Measurements from ENCODE around the gene PSMG4. TPM values are rescaled to one million over a fixed set of nuclear protein-coding genes. Genes with fewer than 3 reads are reported as not detected.
"Not testable (repeated sequence)": the region's sequence is repeated elsewhere in the genome, so short reads cannot be mapped to it uniquely, and the experiment has no call there.

PSMG4 gene
- total RNA-seq, 2 experiments from 2014 or later, result 26.8 to 29.1 TPM

GRCh38 chr6:3235486-3235885 lies 23.3 kb upstream of the PSMG4 start:
- H3K27ac Mint-ChIP-seq, result no peak overlapping the region
- POLR2A ChIA-PET, result no interaction called here

GRCh38 chr6:3236005-3236404 lies 22.7 kb upstream of the PSMG4 start:
- H3K9me3 Mint-ChIP-seq, result no peaks in the 10 kb centered on the region
- ATAC-seq (ENCODE audit: low read depth) (no peak), DNase-seq (no peak)
- no peak overlapping the region for H3K27ac Mint-ChIP-seq
- H3K4me3 Mint-ChIP-seq, result no peak overlapping the region
- POLR2A ChIA-PET, result no interaction called here
- peaks cover 11% of the 10 kb centered on the region for H3K4me1 Mint-ChIP-seq
- H3K27me3 Mint-ChIP-seq, result peaks cover 80% of the 10 kb centered on the region
- no peaks in the 10 kb centered on the region for H3K36me3 Mint-ChIP-seq

More at GRCh38 chr6:3235486-3235885, 23.3 kb upstream of the PSMG4 start:
- Mint-ChIP-seq H3K4me1 (peaks cover 12% of the 10 kb centered on the region), H3K27me3 (peaks cover 81% of the 10 kb centered on the region), H3K36me3 (no peaks in the 10 kb centered on the region), H3K4me3 (no peak overlapping the region), H3K9me3 (no peaks in the 10 kb centered on the region)
- ATAC-seq (ENCODE audit: low read depth) (no peak), DNase-seq (no peak)

- POLR2A ChIA-PET, result no interaction called here
- Mint-ChIP-seq H3K27me3 (peaks cover 69% of the 10 kb centered on the region), H3K36me3 (no peaks in the 10 kb centered on the region), H3K9me3 (no peaks in the 10 kb centered on the region), H3K4me3 (no peak overlapping the region), H3K4me1 (peaks cover 4% of the 10 kb centered on the region), H3K27ac (no peak overlapping the region)
- DNase-seq (no peak), ATAC-seq (ENCODE audit: low read depth) (no peak)
Measured at GRCh38 chr6:3237761-3238662, 20.7 kb upstream of the PSMG4 start.

GRCh38 chr6:3239110-3239830 lies 19.5 kb upstream of the PSMG4 start:
- peaks cover 4% of the 10 kb centered on the region for H3K4me1 Mint-ChIP-seq
- POLR2A ChIA-PET, result no interaction called here
- no peaks in the 10 kb centered on the region for H3K36me3 Mint-ChIP-seq
- H3K4me3 Mint-ChIP-seq, result no peak overlapping the region
- no peak overlapping the region for H3K27ac Mint-ChIP-seq
- ATAC-seq (ENCODE audit: low read depth) (no peak), DNase-seq (no peak)
- H3K9me3 Mint-ChIP-seq, result no peaks in the 10 kb centered on the region
- H3K27me3 Mint-ChIP-seq, result peaks cover 59% of the 10 kb centered on the region

GRCh38 chr6:3240595-3240994 lies 18.2 kb upstream of the PSMG4 start:
- peaks cover 47% of the 10 kb centered on the region for H3K27me3 Mint-ChIP-seq
- POLR2A ChIA-PET, result no interaction called here
- no peaks in the 10 kb centered on the region for H3K36me3 Mint-ChIP-seq
- no peak overlapping the region for H3K4me3 Mint-ChIP-seq
- H3K9me3 Mint-ChIP-seq, result no peaks in the 10 kb centered on the region
- DNase-seq (no peak), ATAC-seq (ENCODE audit: low read depth) (no peak)
- peaks cover 2% of the 10 kb centered on the region for H3K4me1 Mint-ChIP-seq
- H3K27ac Mint-ChIP-seq, result no peak overlapping the region

- peaks cover 42% of the 10 kb centered on the region for H3K27me3 Mint-ChIP-seq
- H3K4me3 Mint-ChIP-seq; POLR2A ChIA-PET; H3K4me1 Mint-ChIP-seq; H3K27ac Mint-ChIP-seq; H3K36me3 Mint-ChIP-seq; ATAC-seq (ENCODE audit: low read depth); DNase-seq; H3K9me3 Mint-ChIP-seq: not testable (repeated sequence)
Measured at GRCh38 chr6:3241745-3242144, 17.0 kb upstream of the PSMG4 start.

- H3K4me1 Mint-ChIP-seq, result no peaks in the 10 kb centered on the region
- peaks cover 34% of the 10 kb centered on the region for H3K27me3 Mint-ChIP-seq
- no peaks in the 10 kb centered on the region for H3K36me3 Mint-ChIP-seq
- H3K4me3 Mint-ChIP-seq, result no peak overlapping the region
- DNase-seq (no peak), ATAC-seq (ENCODE audit: low read depth) (no peak)
- POLR2A ChIA-PET, result no interaction called here
- no peaks in the 10 kb centered on the region for H3K9me3 Mint-ChIP-seq
- H3K27ac Mint-ChIP-seq, result no peak overlapping the region
Measured at GRCh38 chr6:3242768-3243167, 16.0 kb upstream of the PSMG4 start.

GRCh38 chr6:3244003-3244831 lies 14.5 kb upstream of the PSMG4 start:
- POLR2A ChIA-PET, result no interaction called here
- H3K4me3 Mint-ChIP-seq, result no peak overlapping the region
- no peak overlapping the region for H3K27ac Mint-ChIP-seq
- H3K9me3 Mint-ChIP-seq, result no peaks in the 10 kb centered on the region
- H3K4me1 Mint-ChIP-seq, result peaks cover 2% of the 10 kb centered on the region
- ATAC-seq (ENCODE audit: low read depth), result no peak
- DNase-seq, result no peak
- peaks cover 29% of the 10 kb centered on the region for H3K27me3 Mint-ChIP-seq
- H3K36me3 Mint-ChIP-seq, result no peaks in the 10 kb centered on the region

- POLR2A ChIA-PET, result not testable (repeated sequence)
Measured at GRCh38 chr6:3244832-3245161, 13.9 kb upstream of the PSMG4 start.

GRCh38 chr6:3245216-3245615 lies 13.5 kb upstream of the PSMG4 start:
- Mint-ChIP-seq H3K4me3 (no peak overlapping the region), H3K36me3 (no peaks in the 10 kb centered on the region), H3K9me3 (no peaks in the 10 kb centered on the region), H3K4me1 (peaks cover 2% of the 10 kb centered on the region), H3K27ac (no peak overlapping the region), H3K27me3 (peaks cover 33% of the 10 kb centered on the region)
- POLR2A ChIA-PET, result no interaction called here
- DNase-seq, result no peak
- ATAC-seq (ENCODE audit: low read depth), result no peak

More at GRCh38 chr6:3244832-3245161, 13.9 kb upstream of the PSMG4 start:
- H3K36me3 Mint-ChIP-seq; H3K4me3 Mint-ChIP-seq; ATAC-seq (ENCODE audit: low read depth); H3K4me1 Mint-ChIP-seq; H3K27ac Mint-ChIP-seq; H3K9me3 Mint-ChIP-seq; DNase-seq: not testable (repeated sequence)
- peaks cover 34% of the 10 kb centered on the region for H3K27me3 Mint-ChIP-seq

- no peak overlapping the region for H3K4me3 Mint-ChIP-seq
- H3K36me3 Mint-ChIP-seq, result no peaks in the 10 kb centered on the region
- peaks cover 30% of the 10 kb centered on the region for H3K27me3 Mint-ChIP-seq
- DNase-seq (no peak), ATAC-seq (ENCODE audit: low read depth) (no peak)
- POLR2A ChIA-PET, result no interaction called here
- H3K9me3 Mint-ChIP-seq, result no peaks in the 10 kb centered on the region
- H3K4me1 Mint-ChIP-seq, result peaks cover 15% of the 10 kb centered on the region
- no peak overlapping the region for H3K27ac Mint-ChIP-seq
Measured at GRCh38 chr6:3247255-3248146, 11.2 kb upstream of the PSMG4 start.

GRCh38 chr6:3249821-3250220 lies 8.9 kb upstream of the PSMG4 start:
- DNase-seq (no peak), ATAC-seq (ENCODE audit: low read depth) (no peak)
- POLR2A ChIA-PET, result no interaction called here
- H3K4me1 Mint-ChIP-seq, result peaks cover 15% of the 10 kb centered on the region
- no peaks in the 10 kb centered on the region for H3K9me3 Mint-ChIP-seq
- H3K27ac Mint-ChIP-seq, result no peak overlapping the region
- peaks cover 26% of the 10 kb centered on the region for H3K27me3 Mint-ChIP-seq
- no peak overlapping the region for H3K4me3 Mint-ChIP-seq
- H3K36me3 Mint-ChIP-seq, result no peaks in the 10 kb centered on the region

- ATAC-seq (ENCODE audit: low read depth), result no peak
Measured at GRCh38 chr6:3250231-3250675, 8.5 kb upstream of the PSMG4 start.

More at GRCh38 chr6:3250231-3250675, 8.5 kb upstream of the PSMG4 start:
- Mint-ChIP-seq H3K4me3 (no peak overlapping the region), H3K4me1 (peaks cover 15% of the 10 kb centered on the region), H3K9me3 (no peaks in the 10 kb centered on the region), H3K27ac (no peak overlapping the region), H3K27me3 (peaks cover 29% of the 10 kb centered on the region), H3K36me3 (no peaks in the 10 kb centered on the region)
- POLR2A ChIA-PET, result no interaction called here
- DNase-seq, result no peak
